GM13977 (cell line): Measurements from ENCODE around the gene PLP2.

Source experiments
- DNase-seq: peaks from one replicate; pipeline ENCODE4 v3.0.0; 2012; ENCODE audit warnings: low spot score
- in situ Hi-C: fragments of 300-500 bp; cut with MboI; formaldehyde crosslinking; loops from one replicate; pipeline ENCODE4 v1.12.0; 2022; ENCODE audit warnings: low sequenced_read_pairs, low pct_unique_long_range_greater_than_20kb, mixed read lengths, inconsistent platforms; ENCODE audit not compliant: unreplicated experiment
- TF ChIP-seq, protein P1 (sequence below): IDR thresholded peaks from 2 replicates; pipeline ENCODE4 v1.5.1; 2012; ENCODE audit warnings: mild to moderate bottlenecking, control low read depth; ENCODE audit not compliant: insufficient read depth; ENCODE audit errors: extremely low read depth, missing control alignments

The PLP2 gene

DNA sequence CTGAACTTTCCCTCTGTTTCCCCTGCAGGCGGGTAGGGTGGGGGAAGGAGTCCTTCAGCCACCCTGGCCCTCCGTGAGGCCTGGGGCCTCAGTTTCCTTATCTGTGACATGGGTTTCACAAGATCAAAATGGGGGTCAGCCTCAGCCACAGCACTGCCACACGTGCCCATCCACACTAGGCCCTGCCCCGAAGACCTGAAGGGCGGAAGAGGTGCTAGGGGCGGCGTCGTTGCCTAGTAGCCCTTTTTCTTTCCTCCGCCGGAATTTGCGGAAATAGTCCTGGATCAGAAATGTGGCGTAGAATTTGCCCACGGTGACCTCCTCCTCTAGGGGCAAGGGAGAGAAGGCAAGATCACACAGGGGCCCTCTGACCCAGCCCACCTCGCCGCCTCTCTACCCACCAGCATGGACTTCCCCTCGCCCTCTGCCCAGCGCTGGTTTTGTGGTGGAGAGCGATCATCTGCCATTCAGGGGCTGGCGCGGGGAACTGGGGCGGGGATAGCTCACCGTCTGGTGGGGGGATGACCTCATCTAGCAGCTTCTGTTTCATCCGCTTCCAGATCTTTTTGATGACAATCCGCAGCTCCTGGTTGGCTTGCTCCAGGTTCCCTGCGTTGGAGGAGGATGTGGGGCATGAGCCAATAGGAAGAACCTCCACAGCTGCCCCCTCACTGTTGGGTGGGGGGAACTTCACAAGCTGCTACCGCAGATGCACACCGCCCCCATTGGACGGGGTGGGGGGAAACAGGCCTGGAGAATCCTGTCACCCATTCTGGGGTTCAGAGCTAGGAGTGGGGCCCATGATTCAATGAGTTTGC lies 37.9 kb downstream of the PLP2 start:
- no peak for DNase-seq
- in situ Hi-C loops = no loop called here

DNA sequence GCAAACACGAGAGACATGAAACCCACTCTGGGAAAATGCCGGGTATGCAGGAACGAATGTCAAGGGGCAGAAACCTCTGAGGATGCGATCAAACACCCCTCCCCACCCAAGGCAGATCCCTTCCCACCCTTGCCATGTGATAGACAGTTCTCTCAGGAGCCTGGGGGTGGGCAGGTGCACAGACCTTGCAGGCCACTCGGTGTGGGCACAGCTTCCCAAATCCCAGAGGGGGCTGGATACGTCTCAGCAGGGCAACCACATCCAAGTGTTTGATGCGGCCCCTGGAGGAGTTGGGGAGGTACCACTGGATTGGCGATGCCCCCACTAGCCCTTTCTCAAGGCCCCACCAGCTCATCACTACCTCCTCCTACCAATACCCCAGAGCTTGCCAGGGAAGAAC lies 38.7 kb downstream of the PLP2 start:
- TF ChIP-seq, protein P1, sequence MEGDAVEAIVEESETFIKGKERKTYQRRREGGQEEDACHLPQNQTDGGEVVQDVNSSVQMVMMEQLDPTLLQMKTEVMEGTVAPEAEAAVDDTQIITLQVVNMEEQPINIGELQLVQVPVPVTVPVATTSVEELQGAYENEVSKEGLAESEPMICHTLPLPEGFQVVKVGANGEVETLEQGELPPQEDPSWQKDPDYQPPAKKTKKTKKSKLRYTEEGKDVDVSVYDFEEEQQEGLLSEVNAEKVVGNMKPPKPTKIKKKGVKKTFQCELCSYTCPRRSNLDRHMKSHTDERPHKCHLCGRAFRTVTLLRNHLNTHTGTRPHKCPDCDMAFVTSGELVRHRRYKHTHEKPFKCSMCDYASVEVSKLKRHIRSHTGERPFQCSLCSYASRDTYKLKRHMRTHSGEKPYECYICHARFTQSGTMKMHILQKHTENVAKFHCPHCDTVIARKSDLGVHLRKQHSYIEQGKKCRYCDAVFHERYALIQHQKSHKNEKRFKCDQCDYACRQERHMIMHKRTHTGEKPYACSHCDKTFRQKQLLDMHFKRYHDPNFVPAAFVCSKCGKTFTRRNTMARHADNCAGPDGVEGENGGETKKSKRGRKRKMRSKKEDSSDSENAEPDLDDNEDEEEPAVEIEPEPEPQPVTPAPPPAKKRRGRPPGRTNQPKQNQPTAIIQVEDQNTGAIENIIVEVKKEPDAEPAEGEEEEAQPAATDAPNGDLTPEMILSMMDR = no peak
- in situ Hi-C loops = no loop called here
- DNase-seq = no peak

More for the DNA sequence above, 37.9 kb downstream of the PLP2 start:
- TF ChIP-seq, protein P1 = no peak

DNA sequence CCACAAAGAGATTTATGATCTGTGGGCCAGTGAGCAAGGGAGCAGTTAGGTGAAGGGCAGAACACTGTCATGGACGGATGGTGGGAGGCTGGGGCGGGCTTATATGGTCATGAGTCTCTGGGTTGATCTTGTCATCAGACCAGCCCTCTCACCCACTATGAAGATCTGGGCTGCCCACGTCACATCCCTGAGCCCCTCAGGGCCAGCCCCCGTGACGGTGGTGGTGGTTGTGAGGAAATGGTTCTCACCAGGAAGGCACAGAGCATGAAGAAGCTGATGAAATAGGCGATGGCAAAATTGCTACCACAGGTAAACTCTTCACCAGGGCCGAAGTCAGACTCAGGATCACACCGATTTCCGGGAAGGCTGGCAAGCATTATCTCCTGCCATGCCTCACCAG lies 39.4 kb downstream of the PLP2 start:
- TF ChIP-seq, protein P1 = no peak
- in situ Hi-C loops = no loop called here
- DNase-seq = no peak

DNA sequence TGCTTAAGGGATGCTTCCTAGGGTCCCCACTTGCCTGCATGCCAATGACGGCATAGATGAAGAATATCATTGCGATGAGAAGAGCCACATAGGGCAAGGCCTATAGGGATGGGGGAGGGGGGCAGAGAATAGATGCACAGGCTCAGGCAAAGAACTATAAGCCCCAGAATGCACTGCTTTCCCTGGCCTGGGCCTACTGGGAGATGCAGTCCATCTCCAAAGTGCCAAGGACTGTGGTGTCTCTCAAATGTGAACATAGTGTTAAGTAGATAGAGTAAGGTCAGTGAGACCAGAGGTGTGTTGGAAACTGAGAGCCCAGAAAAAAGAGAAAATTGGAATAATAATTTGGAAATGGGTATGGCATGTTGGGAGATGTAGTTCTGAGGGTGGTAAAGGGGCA lies 40.5 kb downstream of the PLP2 start:
- no peak for DNase-seq
- TF ChIP-seq, protein P1 = no peak
- in situ Hi-C loops = no loop called here

DNA sequence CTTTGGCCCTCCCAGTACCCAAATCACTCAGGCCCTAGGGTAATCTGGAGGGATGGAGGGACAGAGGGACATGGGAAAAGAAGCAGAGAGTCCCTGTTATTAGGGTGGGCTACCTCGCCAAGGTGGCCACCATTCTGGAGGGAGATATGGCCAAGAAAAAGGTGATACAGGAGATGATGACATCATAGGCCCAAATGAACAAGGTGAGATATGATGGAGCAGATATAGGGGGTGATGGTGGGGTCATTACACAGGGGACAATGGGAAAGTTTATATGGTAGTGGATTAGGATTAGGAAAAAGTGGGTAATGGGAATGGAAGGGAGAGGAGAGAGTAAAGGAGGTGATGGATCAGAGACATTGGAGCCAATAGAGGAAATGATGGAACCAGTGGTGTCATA lies 41.2 kb downstream of the PLP2 start:
- DNase-seq = no peak
- TF ChIP-seq, protein P1 = no peak
- in situ Hi-C loops = no loop called here

DNA sequence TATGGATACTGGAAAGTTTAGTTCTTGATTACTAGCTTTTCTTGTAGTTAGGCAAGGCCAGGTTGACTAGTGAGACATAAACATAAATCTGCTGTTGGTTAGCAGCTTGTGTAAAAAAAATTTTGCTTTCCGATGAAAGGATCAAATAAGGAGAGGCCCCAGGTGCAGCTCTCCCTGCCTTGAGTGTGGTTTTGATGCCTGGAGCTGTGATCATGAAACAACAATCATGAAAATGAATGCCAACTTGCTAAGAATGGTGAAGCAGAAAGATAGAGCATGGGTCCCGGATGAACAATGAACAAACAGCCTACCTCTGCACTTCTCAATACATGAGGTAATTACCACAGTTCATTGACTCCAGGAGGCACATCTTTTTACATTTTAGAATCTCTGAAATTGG lies 42.7 kb downstream of the PLP2 start:
- no peak for DNase-seq
- TF ChIP-seq, protein P1 = no peak
- in situ Hi-C loops = no loop called here
